GM12872 (cell line): ENCODE results near the gene GPRIN1.
A peak's percentile ranks its signal among the peaks of the same experiment; 100 is the strongest.

Experiments used
- TF ChIP-seq, protein P1 (sequence below): IDR thresholded peaks from 3 replicates; pipeline ENCODE4 v1.5.1; 2011; ENCODE audit warnings: low read depth, mild to moderate bottlenecking, low read length, moderate library complexity; ENCODE audit not compliant: insufficient read depth

GPRIN1 gene

DNA sequence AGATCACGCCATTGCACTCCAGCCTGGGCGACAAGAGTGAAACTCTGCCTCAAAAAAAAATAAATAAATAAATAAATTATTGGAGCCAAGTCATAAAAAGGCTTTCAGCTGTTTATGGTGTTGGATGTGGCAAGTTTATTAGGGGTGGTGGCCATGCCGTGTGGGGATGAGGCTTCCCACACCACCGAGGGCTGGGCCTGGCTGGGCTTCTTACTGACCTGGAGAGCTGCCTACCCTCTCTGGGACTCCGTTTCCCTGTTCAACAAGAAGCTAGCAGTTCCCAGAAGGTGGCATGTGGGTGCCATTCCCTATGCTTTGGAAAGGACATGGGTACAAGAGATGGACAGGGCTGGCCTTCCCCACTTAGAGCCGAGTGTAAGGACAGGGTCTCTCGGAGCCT is 22.6 kb downstream of the GPRIN1 start:
- TF ChIP-seq, protein P1, sequence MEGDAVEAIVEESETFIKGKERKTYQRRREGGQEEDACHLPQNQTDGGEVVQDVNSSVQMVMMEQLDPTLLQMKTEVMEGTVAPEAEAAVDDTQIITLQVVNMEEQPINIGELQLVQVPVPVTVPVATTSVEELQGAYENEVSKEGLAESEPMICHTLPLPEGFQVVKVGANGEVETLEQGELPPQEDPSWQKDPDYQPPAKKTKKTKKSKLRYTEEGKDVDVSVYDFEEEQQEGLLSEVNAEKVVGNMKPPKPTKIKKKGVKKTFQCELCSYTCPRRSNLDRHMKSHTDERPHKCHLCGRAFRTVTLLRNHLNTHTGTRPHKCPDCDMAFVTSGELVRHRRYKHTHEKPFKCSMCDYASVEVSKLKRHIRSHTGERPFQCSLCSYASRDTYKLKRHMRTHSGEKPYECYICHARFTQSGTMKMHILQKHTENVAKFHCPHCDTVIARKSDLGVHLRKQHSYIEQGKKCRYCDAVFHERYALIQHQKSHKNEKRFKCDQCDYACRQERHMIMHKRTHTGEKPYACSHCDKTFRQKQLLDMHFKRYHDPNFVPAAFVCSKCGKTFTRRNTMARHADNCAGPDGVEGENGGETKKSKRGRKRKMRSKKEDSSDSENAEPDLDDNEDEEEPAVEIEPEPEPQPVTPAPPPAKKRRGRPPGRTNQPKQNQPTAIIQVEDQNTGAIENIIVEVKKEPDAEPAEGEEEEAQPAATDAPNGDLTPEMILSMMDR = no peak

DNA sequence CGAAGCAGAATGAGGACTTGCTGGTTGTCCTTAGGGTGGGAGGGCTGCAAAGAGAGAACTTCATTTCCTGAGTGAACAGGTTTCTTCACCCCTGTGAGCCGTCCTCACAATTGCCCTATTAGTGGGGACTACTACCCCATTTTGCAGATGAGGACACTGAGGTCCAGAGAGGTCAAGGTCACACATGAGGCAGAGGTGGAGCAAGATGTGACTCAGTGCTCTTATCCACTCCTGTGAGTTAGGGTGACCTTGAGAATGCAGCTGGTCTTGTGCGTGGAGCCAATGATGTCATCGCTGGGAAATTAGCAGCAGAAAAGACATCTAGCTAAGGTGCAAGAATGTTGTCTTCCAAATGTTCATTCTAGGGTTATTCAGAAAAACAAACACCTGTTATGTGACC is 26.9 kb downstream of the GPRIN1 start:
- TF ChIP-seq, protein P1 = no peak

DNA sequence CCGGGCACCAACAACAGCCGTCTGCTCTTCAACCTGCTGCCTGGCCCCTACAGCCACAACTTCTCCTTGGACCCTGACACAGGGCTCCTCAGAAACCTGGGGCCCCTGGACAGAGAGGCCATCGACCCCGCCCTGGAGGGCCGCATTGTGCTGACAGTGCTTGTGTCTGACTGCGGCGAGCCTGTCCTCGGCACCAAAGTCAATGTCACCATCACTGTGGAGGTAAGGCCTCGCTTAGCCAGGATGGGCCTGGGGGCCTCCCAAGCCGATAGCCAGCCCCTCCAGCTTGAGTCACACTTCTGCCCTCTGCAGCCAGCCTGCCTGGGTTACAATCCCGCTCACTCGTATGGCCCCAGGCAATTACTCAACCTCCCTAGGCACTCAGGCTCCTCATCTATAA is 28.6 kb downstream of the GPRIN1 start:
- TF ChIP-seq, protein P1 = no peak

DNA sequence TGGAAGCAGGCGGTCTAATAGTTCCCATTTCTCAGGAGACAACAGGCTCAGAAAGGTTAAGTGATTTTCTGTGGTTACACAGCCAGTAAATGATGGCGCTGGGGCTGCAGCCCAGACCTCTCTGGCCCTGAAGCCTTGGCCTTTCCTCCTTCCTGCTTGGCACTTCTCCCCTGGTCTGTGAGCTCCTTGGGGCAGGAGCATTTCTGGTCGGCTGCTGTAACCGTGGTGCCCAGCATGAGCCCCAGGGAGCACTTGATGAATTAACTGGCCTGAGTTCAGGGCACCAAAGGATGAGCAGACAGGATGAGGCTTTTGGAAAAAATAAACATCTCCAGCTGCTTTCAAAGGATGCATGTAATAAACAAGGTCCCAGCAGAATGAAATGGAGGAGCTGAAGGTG is 30.6 kb downstream of the GPRIN1 start:
- TF ChIP-seq, protein P1 = no peak

DNA sequence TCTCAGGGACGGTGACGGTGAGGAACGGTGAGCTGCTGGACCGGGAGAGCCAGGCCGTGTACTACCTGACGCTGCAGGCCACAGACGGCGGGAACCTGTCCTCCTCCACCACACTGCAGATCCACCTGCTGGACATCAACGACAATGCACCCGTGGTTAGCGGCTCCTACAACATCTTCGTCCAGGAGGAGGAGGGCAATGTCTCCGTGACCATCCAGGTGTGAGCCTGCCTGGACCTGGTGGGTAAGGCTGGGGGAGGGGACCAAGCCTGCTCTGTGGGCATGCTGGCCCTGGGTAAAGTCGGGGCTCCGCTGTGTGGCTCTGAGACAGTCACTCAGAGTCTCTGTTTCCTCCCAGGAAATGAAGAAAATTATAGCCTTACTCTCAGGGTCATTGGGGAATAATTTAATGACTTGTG is 31.6 kb downstream of the GPRIN1 start:
- TF ChIP-seq, protein P1 = peak; percentile 73

DNA sequence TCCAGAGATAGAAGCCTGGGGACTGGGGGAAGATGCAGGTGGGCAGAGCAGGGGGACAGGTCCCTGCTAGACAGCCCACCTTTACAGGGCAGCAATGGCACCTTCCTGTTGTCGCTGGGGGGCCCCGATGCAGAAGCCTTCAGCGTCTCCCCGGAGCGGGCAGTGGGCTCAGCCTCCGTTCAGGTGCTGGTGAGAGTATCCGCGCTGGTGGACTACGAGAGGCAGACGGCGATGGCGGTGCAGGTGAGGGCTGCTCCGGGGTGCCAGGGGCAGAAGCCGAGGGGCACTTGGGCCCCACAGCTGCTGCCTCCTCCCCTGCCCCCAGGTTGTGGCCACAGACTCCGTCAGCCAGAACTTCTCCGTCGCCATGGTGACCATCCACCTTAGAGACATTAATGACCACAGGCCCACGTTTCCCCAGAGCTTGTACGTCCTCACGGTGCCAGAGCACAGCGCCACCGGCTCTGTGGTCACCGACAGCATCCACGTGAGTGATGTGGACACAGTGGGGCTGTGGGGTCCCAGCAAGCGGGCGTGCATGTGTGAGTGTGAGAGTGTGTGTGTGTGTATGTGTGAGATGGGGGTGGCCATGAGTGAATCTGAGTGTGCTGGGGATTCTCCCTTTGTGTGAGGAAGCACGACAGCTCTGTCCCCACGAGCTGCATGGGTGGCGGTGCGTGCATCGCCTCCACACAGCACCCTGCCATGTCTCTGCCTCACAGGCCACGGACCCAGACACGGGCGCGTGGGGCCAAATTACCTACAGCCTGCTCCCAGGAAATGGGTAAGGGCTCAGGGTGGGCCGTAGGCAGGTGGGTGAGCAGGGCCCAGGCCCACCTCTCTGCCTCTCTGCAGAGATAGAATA is 32.4 kb downstream of the GPRIN1 start:
- TF ChIP-seq, protein P1 = no peak

DNA sequence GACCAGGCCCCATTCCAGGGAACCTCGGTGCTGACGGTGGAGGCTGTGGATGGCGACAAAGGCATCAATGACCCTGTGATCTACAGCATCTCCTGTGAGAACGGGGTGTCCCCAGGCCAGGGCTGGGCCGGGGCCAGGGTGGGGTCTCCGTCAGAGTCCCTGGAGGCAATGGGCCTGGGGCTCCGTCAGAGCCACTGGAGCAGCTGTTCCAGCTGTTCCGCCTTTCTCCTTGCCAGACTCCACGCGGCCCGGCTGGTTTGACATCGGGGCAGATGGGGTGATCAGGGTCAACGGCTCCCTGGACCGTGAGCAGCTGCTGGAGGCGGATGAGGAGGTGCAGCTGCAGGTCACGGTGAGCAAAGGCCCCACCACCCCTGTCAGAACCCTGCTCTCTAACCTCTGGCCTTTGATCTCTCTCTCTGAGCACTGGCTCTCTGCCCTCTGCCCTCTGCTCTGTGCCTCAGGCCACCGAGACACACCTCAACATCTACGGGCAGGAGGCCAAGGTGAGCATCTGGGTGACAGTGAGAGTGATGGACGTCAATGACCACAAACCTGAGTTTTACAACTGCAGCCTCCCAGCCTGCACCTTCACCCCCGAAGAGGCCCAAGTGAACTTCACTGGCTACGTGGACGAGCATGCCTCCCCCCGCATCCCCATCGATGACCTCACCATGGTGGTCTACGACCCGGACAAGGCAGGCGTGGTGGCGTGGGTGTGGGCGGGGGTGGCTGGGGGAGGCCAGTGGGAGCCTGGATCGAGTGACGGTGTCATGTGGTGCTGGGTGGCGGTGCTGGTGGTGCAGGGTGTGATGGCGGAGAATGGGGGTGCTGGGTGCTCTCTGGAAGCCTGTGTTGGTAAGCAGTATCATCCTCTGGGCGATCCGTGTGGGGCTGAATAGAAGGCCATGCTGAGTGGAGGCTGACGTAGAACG is 34.2 kb downstream of the GPRIN1 start:
- TF ChIP-seq, protein P1 = no peak
